Activated CD4-positive, alpha-beta T cell treated with anti-CD3 and anti-CD28 coated beads for 1 hour (primary cell): ENCODE results near the gene CHST6.
"Not testable (repeated sequence)": the region's sequence is repeated elsewhere in the genome, so short reads cannot be mapped to it uniquely, and the experiment has no call there.

Source experiments
- DNase-seq: peaks from one replicate; pipeline ENCODE4 v3.0.0-alpha.2; 2020

Gene CHST6

DNA sequence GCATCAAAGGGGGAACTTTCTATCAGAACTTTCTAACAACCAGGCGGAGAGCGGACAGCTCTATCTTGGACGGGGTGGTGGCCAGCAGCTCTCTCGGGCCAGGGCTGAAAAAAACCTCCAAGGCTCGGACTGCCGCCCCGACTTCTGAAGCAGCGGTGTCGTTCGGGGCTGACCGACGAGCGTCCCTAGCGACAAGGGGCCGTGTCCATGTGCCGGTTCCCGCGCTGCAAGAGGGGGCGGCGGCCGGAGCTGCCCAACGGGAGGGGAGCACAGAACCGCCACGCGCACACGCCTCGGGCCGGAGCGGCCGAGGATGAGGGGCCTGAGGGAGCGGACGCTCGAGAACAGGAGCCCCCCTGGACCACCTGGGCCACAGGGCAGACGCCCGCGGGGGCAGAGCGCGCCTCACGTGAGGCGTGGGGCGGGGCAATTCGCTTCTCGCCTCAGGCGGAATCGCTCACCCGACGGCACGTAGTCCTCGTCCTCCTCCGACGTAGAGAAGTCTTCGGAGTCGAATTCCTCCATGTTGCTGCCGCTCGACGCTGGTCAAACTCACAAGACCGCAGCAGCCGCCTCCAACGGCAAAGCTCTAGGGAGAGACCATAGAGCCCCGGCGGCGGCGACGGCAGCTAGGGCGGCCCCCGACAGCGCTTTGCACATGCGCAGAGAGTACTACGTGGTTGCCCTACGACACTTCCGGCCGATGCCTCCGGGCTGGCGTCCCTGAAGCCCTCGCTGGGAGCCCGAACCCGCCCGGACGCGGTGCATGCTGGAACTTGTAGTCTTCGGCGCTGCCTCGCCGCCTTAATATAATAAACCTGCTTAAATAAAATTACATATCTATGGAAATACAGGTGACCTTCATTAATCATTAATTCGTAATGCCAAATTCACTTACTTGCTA, 62.2 kb downstream of the CHST6 start, which contains the start of gene CFDP1:
CFDP1 (minus strand) TSS at position 676 of the 904 bp plus-strand sequence; CDS start at position 525, 151 bp downstream.
- peak; percentile 93 for DNase-seq

DNA sequence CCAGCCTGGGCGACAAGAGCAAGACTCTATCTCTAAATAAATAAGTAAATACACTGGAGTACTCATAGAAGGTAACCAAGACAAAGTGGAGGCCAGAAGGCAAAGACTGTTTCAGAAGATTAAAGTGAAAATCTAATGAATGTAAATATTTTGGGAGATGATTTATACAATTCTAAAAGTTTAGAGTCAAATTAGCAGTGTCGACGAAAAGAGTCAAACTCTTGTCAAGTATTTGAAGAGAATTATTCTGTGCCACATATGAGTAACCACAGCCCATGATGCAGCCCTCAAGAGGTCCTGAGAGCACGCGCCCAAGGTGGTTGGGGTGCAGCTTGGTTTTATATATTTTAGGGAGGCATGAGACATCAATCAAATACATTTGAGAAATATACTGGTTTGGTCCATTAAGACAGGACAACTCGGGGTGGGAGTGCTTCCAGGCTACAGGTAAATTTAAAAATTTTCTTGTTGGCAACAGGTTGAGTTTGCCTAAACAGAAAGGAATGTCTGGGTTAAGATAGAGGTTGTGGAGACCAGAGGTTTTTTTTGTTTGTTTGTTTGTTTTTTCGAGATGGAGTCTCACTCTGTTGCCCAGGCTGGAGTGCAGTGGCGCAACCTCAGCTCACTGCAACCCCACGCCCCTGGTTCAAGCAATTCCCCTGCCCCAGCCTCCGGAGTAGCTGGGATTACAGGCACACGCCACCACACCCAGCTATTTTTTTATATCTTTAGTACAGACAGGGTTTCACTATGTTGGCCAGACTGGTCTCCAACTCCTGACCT, 65.4 kb downstream of the CHST6 start:
- no peak for DNase-seq

DNA sequence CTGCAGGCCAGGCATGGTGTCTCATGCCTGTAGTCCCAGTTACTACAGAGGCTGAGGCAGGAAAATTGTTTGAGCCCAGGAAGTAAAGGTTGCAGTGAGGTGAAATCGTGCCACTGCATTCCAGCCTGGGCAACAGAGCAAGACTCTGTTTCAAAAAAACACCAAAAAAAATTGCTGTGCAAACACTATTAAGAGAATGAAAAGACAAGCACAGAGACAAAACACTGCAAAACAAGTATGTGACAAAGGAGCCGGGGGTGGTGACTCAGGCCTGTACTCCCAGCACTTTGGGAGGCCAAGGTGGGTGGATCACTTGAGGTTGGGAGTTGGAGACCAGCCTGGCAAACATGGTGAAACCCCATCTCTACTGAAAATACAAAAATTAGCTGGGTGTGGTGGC, 68.7 kb downstream of the CHST6 start:
- not testable (repeated sequence) for DNase-seq

DNA sequence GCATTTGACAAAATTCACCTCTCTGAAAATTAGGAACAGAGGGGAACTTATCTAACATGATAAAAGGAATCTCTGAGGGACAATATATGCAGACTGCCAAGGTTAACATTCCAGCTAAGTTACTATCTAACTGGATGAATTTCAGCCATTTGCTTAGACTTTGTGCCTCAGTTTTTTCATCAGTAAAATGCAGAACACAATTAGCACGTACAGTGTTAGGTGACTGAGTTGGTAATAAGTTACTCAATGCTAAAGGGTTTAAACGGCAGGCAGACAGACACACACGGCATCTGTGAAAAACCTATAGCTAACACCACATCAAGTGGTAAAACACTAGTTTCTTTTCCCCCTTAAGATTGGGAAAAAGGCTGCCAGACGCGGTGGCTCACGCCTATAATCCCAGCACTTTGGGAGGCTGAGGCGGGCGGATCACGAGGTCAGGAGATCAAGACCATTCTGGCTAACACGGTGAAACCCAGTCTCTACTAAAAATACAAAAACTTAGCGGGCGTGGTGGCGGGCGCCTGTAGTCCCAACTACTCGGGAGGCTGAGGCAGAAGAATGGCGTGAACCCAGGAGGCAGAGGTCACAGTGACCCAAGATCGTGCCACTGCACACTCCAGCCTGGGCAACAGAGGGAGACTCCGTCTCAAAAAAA, 71.0 kb downstream of the CHST6 start:
- DNase-seq: not testable (repeated sequence)

DNA sequence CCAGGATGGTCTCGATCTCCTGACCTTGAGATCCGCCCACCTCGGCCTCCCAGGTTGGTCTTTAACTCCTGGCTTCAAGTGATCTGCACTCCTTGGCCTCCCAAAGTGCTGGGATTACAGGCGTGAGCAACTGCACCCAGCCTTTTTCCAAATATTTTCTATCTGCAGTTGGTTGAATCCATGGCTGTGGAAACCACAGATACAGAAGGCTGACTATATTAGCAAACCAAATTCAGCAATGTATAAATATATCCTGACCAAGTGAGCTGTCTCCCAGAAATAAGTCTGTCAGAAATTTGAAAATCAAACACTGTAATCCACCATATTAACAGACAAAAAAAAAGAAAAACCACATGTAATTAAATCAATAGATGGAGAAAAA, 71.5 kb downstream of the CHST6 start:
- no peak for DNase-seq
